Keratinocyte (primary cell): ENCODE measurements around the gene TTLL4. TPM values are rescaled to one million over a fixed set of nuclear protein-coding genes. Genes with fewer than 3 reads are reported as not detected.

Experiments used
- DNase-seq: peaks from one replicate; pipeline ENCODE4 v3.0.0-alpha.2; 2011; ENCODE audit warnings: low read depth, missing footprints, low spot score
- FAIRE-seq: peaks from 2 replicates; lab custom pipeline; 2011; peaks lifted over from hg19 to GRCh38; lab: Jason Lieb, UNC
- H2AFZ ChIP-seq: 2 replicates; pipeline ENCODE4 v1.6.0; 2012; ENCODE audit warnings: low read length, control low read depth, inconsistent platforms; ENCODE audit not compliant: control insufficient read depth
- H3K27ac ChIP-seq: 2 replicates; pipeline ENCODE4 v1.5.1; 2011; ENCODE audit warnings: low read length; ENCODE audit not compliant: control insufficient read depth, insufficient read depth
- H3K27me3 ChIP-seq: 3 replicates; pipeline ENCODE4 v1.6.0; 2011; ENCODE audit warnings: low read length; ENCODE audit not compliant: control insufficient read depth, insufficient read depth; ENCODE audit errors: extremely low read depth
- H3K36me3 ChIP-seq, 2 experiments: 2 replicates in 1 of 2; 3 replicates in 1 of 2; pipeline ENCODE4 v1.5.1; 2011; ENCODE audit warnings: low read length in 2 of 2, mild to moderate bottlenecking in 1 of 2; ENCODE audit not compliant: control insufficient read depth in 2 of 2, insufficient read depth in 2 of 2; ENCODE audit errors: extremely low read depth in 1 of 2
- H3K4me1 ChIP-seq: 3 replicates; pipeline ENCODE4 v1.5.1; 2011; ENCODE audit warnings: low read length; ENCODE audit not compliant: control insufficient read depth, insufficient read depth; ENCODE audit errors: extremely low read depth
- H3K4me2 ChIP-seq: 3 replicates; pipeline ENCODE4 v1.6.0; 2011; ENCODE audit warnings: low read depth, low read length; ENCODE audit not compliant: control insufficient read depth, insufficient read depth; ENCODE audit errors: extremely low read depth
- H3K4me3 ChIP-seq, 3 experiments: fragments of 200-600 bp in 1 of 3; sonication (generic) in 1 of 3; 2 replicates in 2 of 3; 3 replicates in 1 of 3; pipeline ENCODE4 v1.5.1; 2011 to 2016; ENCODE audit warnings: low read length in 3 of 3, mild to moderate bottlenecking in 3 of 3, control low read depth in 2 of 3, inconsistent platforms in 1 of 3, low read depth in 1 of 3, mixed read lengths in 1 of 3, mixed run types in 1 of 3, moderate library complexity in 1 of 3; ENCODE audit not compliant: control insufficient read depth in 2 of 3, insufficient read depth in 2 of 3; ENCODE audit errors: extremely low read depth in 1 of 3
- H3K79me2 ChIP-seq: 2 replicates; pipeline ENCODE4 v1.6.0; 2012; ENCODE audit warnings: low read length; ENCODE audit not compliant: control insufficient read depth, insufficient read depth
- H3K9ac ChIP-seq: 3 replicates; pipeline ENCODE4 v1.6.0; 2011; ENCODE audit warnings: low read length; ENCODE audit not compliant: control insufficient read depth, insufficient read depth; ENCODE audit errors: extremely low read depth
- H3K9me1 ChIP-seq: 3 replicates; pipeline ENCODE4 v1.6.0; 2011; ENCODE audit warnings: low read length; ENCODE audit not compliant: control insufficient read depth, insufficient read depth; ENCODE audit errors: extremely low read depth
- H3K9me3 ChIP-seq: 2 replicates; pipeline ENCODE4 v1.5.1; 2012; ENCODE audit warnings: low read depth, low read length; ENCODE audit not compliant: control insufficient read depth
- H4K20me1 ChIP-seq: 3 replicates; pipeline ENCODE4 v1.6.0; 2011; ENCODE audit warnings: low read length; ENCODE audit not compliant: control insufficient read depth, insufficient read depth; ENCODE audit errors: extremely low read depth
- EZH2 ChIP-seq: IDR thresholded peaks from one replicate; pipeline ENCODE4 v1.6.1; 2012; ENCODE audit warnings: inconsistent platforms, mild to moderate bottlenecking, low read length, moderate library complexity
- dilution Hi-C: fragments of 300-500 bp; cut with MboI; formaldehyde crosslinking; loops from one replicate; pipeline ENCODE4 v1.7.0; 2020; ENCODE audit warnings: low sequenced_read_pairs; ENCODE audit not compliant: extremely low pct_ligation_motif_present
- polyA plus RNA-seq, 5 experiments: library from polyadenylated mRNA; depleted of rRNA in 3 of 5; stranded (reverse) in 3 of 5; stranded (forward) in 1 of 5; unstranded in 1 of 5; fragments of >200 nt; gene quantifications; 1 replicate in 1 of 5; 2 replicates in 3 of 5; 3 replicates in 1 of 5; pipeline versions ENCODE4 v1.2.1 to v1.2.3, GENCODE V29; 2011 to 2012; ENCODE audit warnings: missing spikeins in 2 of 5, low read depth in 1 of 5, low replicate concordance in 1 of 5
- TF ChIP-seq, protein P1 (sequence below), 3 experiments: IDR thresholded peaks in 1 of 3; conservative IDR thresholded peaks in 1 of 3; optimal IDR thresholded peaks in 1 of 3; 2 replicates in 2 of 3; 3 replicates in 1 of 3; pipeline versions ENCODE3 to v1.5.1; 2011; ENCODE audit warnings: low read length in 3 of 3, mild to moderate bottlenecking in 3 of 3, moderate library complexity in 2 of 3, control low read depth in 1 of 3, inconsistent platforms in 1 of 3; ENCODE audit not compliant: insufficient read depth in 2 of 3; ENCODE audit errors: extremely low read depth in 1 of 3

TTLL4 gene
- polyA plus RNA-seq, 1 donor (not counting 4 experiments of a cell fraction or from before 2014, with no cell fraction given): 20.1 TPM

DNA sequence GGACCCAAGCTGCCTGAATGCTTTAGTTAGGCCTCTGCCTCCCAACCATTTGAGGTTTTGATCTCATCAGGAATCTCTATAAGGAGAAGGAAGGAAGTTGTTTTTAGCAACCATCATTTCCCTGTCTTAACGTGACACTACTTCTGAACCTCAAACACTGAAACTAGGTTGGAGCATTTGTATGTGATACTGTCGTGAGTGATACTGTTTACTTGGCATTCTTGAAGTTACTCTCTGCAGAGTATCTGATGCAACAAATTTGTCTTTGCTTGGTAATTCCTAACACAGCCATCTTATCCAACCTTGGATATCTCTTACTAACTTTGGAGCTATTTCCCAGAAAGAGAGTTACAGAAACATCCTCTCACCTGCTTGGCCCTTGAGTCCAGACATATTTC is 22.1 kb downstream of the TTLL4 start:
- H3K4me3 ChIP-seq: no peak overlapping the region
- H4K20me1 ChIP-seq: no peaks in the 10 kb centered on the region
- peak overlapping the region; percentile 39 for H3K4me2 ChIP-seq
- peaks cover 5 to 18% of the 10 kb centered on the region in 2 experiments for H3K36me3 ChIP-seq
- no peaks in the 10 kb centered on the region for H3K27me3 ChIP-seq
- dilution Hi-C loops: no loop called here
- H3K79me2 ChIP-seq: peaks cover 59% of the 10 kb centered on the region
- no peak for DNase-seq
- H3K9me1 ChIP-seq: no peaks in the 10 kb centered on the region
- FAIRE-seq: no peak
- no peaks in the 10 kb centered on the region for H3K9me3 ChIP-seq
- peak overlapping the region; percentile 40 for H3K9ac ChIP-seq
- H3K27ac ChIP-seq: peak overlapping the region; percentile 95
- no peak for TF ChIP-seq EZH2
- TF ChIP-seq, protein P1, sequence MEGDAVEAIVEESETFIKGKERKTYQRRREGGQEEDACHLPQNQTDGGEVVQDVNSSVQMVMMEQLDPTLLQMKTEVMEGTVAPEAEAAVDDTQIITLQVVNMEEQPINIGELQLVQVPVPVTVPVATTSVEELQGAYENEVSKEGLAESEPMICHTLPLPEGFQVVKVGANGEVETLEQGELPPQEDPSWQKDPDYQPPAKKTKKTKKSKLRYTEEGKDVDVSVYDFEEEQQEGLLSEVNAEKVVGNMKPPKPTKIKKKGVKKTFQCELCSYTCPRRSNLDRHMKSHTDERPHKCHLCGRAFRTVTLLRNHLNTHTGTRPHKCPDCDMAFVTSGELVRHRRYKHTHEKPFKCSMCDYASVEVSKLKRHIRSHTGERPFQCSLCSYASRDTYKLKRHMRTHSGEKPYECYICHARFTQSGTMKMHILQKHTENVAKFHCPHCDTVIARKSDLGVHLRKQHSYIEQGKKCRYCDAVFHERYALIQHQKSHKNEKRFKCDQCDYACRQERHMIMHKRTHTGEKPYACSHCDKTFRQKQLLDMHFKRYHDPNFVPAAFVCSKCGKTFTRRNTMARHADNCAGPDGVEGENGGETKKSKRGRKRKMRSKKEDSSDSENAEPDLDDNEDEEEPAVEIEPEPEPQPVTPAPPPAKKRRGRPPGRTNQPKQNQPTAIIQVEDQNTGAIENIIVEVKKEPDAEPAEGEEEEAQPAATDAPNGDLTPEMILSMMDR (optimal IDR thresholded peaks at IDR 0.05 in 1 of 3, IDR thresholded peaks at IDR 0.05 in 1 of 3, conservative IDR thresholded peaks at IDR 0.05 in 1 of 3; ENCODE audit: extremely low read depth in 1 of 3, insufficient read depth in 2 of 3, low read length in 3 of 3): no peak
- H2AFZ ChIP-seq: no peak overlapping the region
- peaks cover 54% of the 10 kb centered on the region for H3K4me1 ChIP-seq

DNA sequence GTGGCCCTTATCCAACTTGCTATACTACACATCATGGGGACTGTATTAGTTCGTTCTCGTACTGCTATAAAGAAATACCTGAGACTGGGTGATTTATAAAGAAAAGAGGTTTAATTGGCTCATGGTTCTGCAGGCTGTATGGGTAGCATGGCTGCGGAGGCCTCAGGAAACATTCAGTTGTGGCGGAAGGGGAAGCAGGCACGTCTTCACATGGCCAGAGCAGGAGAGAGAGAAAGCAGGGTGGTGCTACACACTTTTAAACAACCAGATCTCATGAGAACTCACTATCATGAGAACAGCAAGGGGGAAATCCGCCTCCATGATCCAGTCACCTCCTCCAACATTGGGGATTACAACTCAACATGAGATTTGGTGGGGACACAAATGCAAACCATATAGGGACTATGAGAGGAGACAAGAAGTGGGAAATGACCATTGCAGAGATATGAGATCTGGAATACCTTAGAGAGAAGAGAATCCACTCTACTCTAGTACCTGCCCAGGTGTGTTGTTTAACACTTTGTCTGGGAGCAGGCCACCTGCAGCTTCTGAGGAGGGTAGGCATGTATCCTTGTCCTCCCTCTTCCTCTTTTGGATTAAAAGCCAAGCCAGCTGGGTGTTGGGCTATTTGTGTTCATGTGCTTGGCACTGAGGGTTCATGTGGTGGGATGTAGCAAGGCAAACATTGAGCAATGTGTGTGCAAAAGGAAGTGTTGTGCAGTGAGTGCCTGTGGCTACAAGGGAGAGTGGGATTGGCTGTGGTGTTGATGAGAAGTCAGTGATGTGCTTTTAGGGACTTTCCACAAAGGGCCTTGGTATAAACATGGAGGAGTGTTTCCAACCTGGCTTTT is 22.8 kb downstream of the TTLL4 start:
- Histone ChIP-seq H3K4me1 (peaks cover 54% of the 10 kb centered on the region), H3K9me1 (no peaks in the 10 kb centered on the region), H3K4me2 (peak overlapping the region; percentile 39), H3K79me2 (peaks cover 58% of the 10 kb centered on the region), H3K9ac (peak overlapping the region; percentile 30), H3K36me3 (peaks cover 9 to 23% of the 10 kb centered on the region in 2 experiments), H3K4me3 (no peak overlapping the region), H3K27ac (peak overlapping the region; percentile 95), H3K27me3 (no peaks in the 10 kb centered on the region), H4K20me1 (no peaks in the 10 kb centered on the region), H3K9me3 (no peaks in the 10 kb centered on the region), H2AFZ (no peak overlapping the region)
- peak; percentile 52 for FAIRE-seq
- TF ChIP-seq, protein P1 (optimal IDR thresholded peaks at IDR 0.05 in 1 of 3, IDR thresholded peaks at IDR 0.05 in 1 of 3, conservative IDR thresholded peaks at IDR 0.05 in 1 of 3; ENCODE audit: extremely low read depth in 1 of 3, insufficient read depth in 2 of 3, low read length in 3 of 3): no peak
- TF ChIP-seq EZH2: no peak
- DNase-seq: no peak
- dilution Hi-C loops: no loop called here
